Lung (tissue), 12 donors: ENCODE data around the gene B3GALT6. TPM values are rescaled to one million over a fixed set of nuclear protein-coding genes. Genes with fewer than 3 reads are reported as not detected.

Source experiments
- ATAC-seq: fragments of 200-7000 bp; cut with Tn5 transposase; one replicate; pipeline ENCODE4 v1.9.1; 2020; ENCODE audit warnings: moderate number of reproducible peaks; ENCODE audit not compliant: insufficient read depth, low FRiP score
- DNase-seq, 3 donors: peaks; one replicate each; pipeline ENCODE4 v3.0.0-alpha.2; 2013 to 2017
- H3K27ac ChIP-seq, 2 donors: one replicate each; pipeline ENCODE4 v1.5.1; 2013; ENCODE audit warnings: mild to moderate bottlenecking in 2 of 2, moderate library complexity in 2 of 2, control low read depth in 1 of 2, inconsistent platforms in 1 of 2, low read depth in 1 of 2, low read length in 1 of 2
- H3K27me3 ChIP-seq, 3 donors: one replicate each; pipeline ENCODE4 v1.5.1; 2013; ENCODE audit warnings: low read length in 2 of 3; ENCODE audit not compliant: control insufficient read depth in 3 of 3, insufficient read depth in 3 of 3
- H3K36me3 ChIP-seq, 4 donors: one replicate each; pipeline ENCODE4 v1.5.1; 2013; ENCODE audit warnings: low read length in 4 of 4, mild to moderate bottlenecking in 1 of 4, moderate library complexity in 1 of 4; ENCODE audit not compliant: control insufficient read depth in 4 of 4, insufficient read depth in 4 of 4
- H3K4me1 ChIP-seq, 5 donors: one replicate each; pipeline ENCODE4 v1.5.1; 2013; ENCODE audit warnings: low read length in 5 of 5, mild to moderate bottlenecking in 2 of 5, moderate library complexity in 1 of 5; ENCODE audit not compliant: control insufficient read depth in 5 of 5, insufficient read depth in 5 of 5
- H3K4me3 ChIP-seq: one replicate; pipeline ENCODE4 v1.5.1; 2013; ENCODE audit warnings: mild to moderate bottlenecking, control low read depth, moderate library complexity
- H3K9ac ChIP-seq, 2 donors: one replicate each; pipeline ENCODE4 v1.5.1; 2013; ENCODE audit warnings: low read length in 2 of 2, control low read depth in 1 of 2; ENCODE audit not compliant: insufficient read depth in 1 of 2
- H3K9me3 ChIP-seq, 4 donors: one replicate each; pipeline ENCODE4 v1.5.1; 2013; ENCODE audit warnings: low read length in 3 of 4, mild to moderate bottlenecking in 1 of 4, moderate library complexity in 1 of 4; ENCODE audit not compliant: control insufficient read depth in 4 of 4, insufficient read depth in 3 of 4
- WGBS, 2 donors: extraction: QIAGEN DNeasy Blood & Tissue Kit; methylation state at CpG; one replicate each; pipeline ENCODE4 v1.1.7; 2013; 5-methylcytosine and 5-hydroxymethylcytosine counted together
- polyA plus RNA-seq, 2 donors: library from polyadenylated mRNA; stranded (reverse); fragments of 200-250 nt; gene quantifications; one replicate each; pipeline ENCODE4 v1.2.1, GENCODE V29; 2013
- total RNA-seq, 2 donors: library from RNA; depleted of rRNA in 1 of 2; stranded (reverse); fragments of >200 nt in 1 of 2; gene quantifications; one replicate each; pipeline ENCODE4 v1.2.1, GENCODE V29; 2014 to 2021
- TF ChIP-seq, protein P1 (sequence below): IDR thresholded peaks from 2 replicates; pipeline ENCODE4 v1.5.1; 2012; ENCODE audit warnings: mild to moderate bottlenecking; ENCODE audit errors: control extremely low read depth, extremely low read depth
- donor health status: control.
- donor health status: control.
- donor health status: Bipolar disorder and iron deficiency.
- donor health status: healthy.
- donor health status: DM: yes; HTN: yes; CAD: no.

B3GALT6 gene
- total and polyA plus RNA-seq, 4 donors = 7.0 to 28.3 (median 15.8) TPM

DNA sequence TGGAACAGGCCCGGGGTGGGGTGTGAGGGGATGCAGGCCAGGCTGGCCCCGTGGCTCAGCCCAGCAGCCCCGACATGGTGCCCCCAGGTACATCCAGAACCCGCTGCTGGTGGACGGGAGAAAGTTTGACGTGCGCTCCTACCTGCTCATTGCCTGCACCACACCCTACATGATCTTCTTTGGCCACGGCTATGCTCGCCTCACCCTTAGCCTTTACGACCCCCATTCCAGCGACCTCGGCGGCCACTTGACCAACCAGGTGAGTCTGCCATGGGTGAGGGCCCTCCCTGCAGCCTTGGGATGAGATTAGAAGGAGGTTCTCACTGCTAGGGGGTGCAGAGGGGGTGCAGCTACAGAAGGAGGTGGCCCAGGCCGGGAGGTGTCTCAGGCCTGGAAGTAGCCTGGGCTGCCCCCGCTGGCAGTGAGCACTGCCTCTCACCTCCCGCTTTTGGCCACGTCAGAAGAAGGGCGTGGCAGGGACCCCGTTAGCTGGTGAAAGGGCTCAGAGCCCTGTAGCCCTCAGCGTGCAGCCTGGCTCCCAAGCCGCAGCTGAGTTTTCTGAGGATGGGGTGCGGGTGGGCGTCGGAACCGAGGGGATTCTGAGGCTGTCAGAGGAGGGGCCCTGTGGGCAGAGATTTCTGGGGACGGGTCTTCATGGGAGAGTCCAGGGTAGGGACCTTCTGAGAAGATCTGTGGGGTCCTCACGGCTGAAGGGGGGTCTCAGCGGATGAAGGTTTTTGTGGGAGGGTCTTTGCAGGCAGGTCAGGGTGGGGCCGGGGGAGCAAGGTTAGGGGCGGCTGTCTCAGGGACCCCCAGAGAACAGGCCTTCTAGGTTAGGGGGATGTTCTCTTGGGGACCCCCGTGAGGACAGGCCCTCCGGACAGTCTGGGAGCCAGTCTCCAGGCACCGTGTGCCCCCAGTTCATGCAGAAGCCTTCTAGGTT, 47.9 kb upstream of the B3GALT6 start:
- Histone ChIP-seq H3K27ac (no peak overlapping the region), H3K4me1 (peaks cover 0 to 6% (median 0%) of the 10 kb centered on the region in 5 donors), H3K4me3 (no peak overlapping the region), H3K27me3 (no peaks in the 10 kb centered on the region), H3K9me3 (no peaks in the 10 kb centered on the region), H3K36me3 (no peaks in the 10 kb centered on the region), H3K9ac (no peak overlapping the region)
- TF ChIP-seq, protein P1, sequence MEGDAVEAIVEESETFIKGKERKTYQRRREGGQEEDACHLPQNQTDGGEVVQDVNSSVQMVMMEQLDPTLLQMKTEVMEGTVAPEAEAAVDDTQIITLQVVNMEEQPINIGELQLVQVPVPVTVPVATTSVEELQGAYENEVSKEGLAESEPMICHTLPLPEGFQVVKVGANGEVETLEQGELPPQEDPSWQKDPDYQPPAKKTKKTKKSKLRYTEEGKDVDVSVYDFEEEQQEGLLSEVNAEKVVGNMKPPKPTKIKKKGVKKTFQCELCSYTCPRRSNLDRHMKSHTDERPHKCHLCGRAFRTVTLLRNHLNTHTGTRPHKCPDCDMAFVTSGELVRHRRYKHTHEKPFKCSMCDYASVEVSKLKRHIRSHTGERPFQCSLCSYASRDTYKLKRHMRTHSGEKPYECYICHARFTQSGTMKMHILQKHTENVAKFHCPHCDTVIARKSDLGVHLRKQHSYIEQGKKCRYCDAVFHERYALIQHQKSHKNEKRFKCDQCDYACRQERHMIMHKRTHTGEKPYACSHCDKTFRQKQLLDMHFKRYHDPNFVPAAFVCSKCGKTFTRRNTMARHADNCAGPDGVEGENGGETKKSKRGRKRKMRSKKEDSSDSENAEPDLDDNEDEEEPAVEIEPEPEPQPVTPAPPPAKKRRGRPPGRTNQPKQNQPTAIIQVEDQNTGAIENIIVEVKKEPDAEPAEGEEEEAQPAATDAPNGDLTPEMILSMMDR = no peak
- peak in 1 of 3 donors; percentile 7 for DNase-seq
- 91 to 93% methylated on average over 30 to 32 of the region's 33 CpGs for WGBS, 2 donors
- no peak for ATAC-seq

DNA sequence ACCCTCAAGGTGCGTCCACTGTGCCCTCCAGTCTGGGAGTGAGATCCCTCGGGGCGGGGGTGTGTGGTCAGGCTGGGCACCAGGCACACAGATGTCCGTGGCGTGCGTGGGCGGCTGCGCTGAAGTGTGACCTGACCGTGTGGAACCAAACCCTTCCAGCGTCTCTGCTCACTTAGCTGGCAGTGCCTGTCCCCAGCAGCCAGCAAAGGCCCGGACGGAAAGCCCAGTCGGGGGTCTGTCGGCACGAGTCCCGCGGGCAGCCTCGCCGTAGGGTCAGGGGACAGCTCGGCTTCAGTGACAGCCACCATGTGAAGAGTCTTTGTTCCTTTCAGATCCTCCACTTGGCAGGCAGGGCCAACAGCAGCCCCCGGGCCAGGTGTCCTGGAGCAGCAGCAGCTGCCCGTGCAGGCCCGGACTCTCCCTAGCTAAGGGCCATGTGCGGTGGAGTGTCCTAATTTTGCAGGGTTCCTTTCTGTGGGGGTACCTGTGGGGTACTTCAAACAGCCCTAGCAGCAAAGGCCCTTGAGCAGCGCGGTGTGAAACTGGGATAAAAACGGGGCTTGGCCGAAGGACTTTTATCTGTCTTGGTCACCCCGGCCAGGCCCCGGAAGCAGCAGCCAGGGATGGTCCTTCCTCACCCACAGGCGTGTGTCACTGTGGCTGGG, 46.8 kb upstream of the B3GALT6 start:
- 89 to 90% methylated on average over 29 to 31 of the region's 31 CpGs for WGBS, 2 donors
- no peak overlapping the region for H3K4me3 ChIP-seq
- DNase-seq (peak in 1 of 3 donors; percentile 12), ATAC-seq (no peak)
- no peaks in the 10 kb centered on the region for H3K27me3 ChIP-seq
- H3K9me3 ChIP-seq = no peaks in the 10 kb centered on the region
- H3K4me1 ChIP-seq = peaks cover 0 to 6% (median 0%) of the 10 kb centered on the region in 5 donors
- H3K27ac ChIP-seq = no peak overlapping the region
- no peak overlapping the region for H3K9ac ChIP-seq
- H3K36me3 ChIP-seq = no peaks in the 10 kb centered on the region
- TF ChIP-seq, protein P1 = no peak

DNA sequence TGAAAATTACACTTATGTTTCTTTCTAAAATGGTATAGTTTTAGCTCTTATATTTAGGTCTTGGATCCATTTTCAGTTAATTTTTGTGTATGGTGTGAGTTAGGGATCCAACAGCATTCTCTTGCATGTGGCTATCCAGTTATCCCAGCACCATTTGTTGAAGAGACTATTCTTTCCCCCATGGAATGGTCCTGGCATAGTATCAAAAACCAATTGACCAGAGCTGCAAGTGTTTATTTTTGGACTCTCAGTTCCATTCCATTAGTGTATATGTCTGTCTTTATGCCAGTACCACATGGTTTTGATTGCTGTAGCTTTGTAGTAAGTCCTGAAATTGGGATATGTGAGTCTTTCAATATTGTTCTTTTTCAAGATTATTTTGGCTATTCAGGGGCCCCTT, 44.1 kb upstream of the B3GALT6 start:
- no peak overlapping the region for H3K27ac ChIP-seq
- H3K27me3 ChIP-seq = no peaks in the 10 kb centered on the region
- H3K4me1 ChIP-seq = no peaks in the 10 kb centered on the region
- DNase-seq (no peak), ATAC-seq (no peak)
- H3K9ac ChIP-seq = no peak overlapping the region
- TF ChIP-seq, protein P1 = no peak
- H3K9me3 ChIP-seq = no peaks in the 10 kb centered on the region
- H3K4me3 ChIP-seq = no peak overlapping the region
- H3K36me3 ChIP-seq = no peaks in the 10 kb centered on the region
